Measurements from ENCODE around the gene GJC1.
A peak's percentile ranks its signal among the peaks of the same experiment; 100 is the strongest.

GJC1 gene

DNA sequence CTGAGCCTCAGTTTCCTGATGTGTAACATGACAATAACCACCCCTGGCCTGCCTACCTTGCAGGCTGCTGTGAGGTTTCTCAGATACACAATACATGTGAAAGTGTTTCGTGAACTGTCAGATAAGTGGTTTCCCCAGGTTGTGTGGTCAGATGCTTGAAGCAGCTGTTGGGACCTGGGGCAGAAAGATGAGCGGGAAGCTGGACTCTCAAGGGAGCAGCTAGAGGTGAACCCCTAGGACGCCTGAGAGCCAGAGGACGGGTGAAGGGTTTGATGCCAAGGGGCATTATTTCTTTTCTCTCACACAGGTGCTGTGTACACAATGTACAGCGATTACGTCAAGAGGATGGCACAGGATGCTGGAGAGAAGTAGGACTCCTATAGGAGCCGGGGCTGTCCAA, 19.9 kb upstream of the GJC1 start:
- Mint-ChIP-seq H3K9me3 (no peaks in the 10 kb centered on the region), H3K27ac (peak overlapping the region; percentile 87), H3K27me3 (ENCODE audit: low read depth, poor library complexity) (no peaks in the 10 kb centered on the region), H3K36me3 (ENCODE audit: low read depth) (peaks cover 49% of the 10 kb centered on the region), H3K4me1 (peaks cover 38% of the 10 kb centered on the region), H3K4me3 (no peak overlapping the region)
- no peak for DNase-seq
- TF ChIP-seq, protein P1, sequence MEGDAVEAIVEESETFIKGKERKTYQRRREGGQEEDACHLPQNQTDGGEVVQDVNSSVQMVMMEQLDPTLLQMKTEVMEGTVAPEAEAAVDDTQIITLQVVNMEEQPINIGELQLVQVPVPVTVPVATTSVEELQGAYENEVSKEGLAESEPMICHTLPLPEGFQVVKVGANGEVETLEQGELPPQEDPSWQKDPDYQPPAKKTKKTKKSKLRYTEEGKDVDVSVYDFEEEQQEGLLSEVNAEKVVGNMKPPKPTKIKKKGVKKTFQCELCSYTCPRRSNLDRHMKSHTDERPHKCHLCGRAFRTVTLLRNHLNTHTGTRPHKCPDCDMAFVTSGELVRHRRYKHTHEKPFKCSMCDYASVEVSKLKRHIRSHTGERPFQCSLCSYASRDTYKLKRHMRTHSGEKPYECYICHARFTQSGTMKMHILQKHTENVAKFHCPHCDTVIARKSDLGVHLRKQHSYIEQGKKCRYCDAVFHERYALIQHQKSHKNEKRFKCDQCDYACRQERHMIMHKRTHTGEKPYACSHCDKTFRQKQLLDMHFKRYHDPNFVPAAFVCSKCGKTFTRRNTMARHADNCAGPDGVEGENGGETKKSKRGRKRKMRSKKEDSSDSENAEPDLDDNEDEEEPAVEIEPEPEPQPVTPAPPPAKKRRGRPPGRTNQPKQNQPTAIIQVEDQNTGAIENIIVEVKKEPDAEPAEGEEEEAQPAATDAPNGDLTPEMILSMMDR (IDR thresholded peaks at IDR 0.05), result no peak

DNA sequence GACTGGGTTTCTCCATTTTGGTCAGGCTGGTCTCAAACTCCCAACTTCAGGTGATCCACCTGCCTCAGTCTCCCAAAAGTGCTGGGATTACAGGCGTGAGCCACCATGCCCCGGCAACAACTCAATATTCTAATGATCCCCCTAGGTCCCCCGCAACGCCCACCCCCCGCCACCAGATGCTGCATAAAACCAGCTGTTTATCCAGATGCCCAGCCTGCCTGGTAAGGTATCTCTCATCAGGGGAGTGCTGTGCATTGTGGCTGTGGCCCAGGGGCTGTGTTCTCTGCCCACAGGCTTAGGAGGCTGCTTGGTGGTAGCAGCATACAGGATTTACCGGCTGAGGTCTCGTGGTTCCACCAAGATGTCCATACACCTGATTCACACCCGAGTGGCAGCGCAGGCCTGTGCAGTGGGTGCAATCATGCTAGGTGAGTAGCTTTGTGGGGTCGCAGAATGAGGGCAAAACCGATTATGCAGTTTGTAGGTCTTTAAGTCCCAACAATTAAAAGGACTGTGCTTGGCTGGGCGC, 18.9 kb upstream of the GJC1 start:
- Mint-ChIP-seq H3K4me1 (peaks cover 36% of the 10 kb centered on the region), H3K4me3 (no peak overlapping the region), H3K27ac (peak overlapping the region; percentile 89), H3K9me3 (no peaks in the 10 kb centered on the region), H3K36me3 (ENCODE audit: low read depth) (peaks cover 39% of the 10 kb centered on the region), H3K27me3 (ENCODE audit: low read depth, poor library complexity) (no peaks in the 10 kb centered on the region)
- TF ChIP-seq, protein P1 (IDR thresholded peaks at IDR 0.05), result no peak
- DNase-seq, result no peak

DNA sequence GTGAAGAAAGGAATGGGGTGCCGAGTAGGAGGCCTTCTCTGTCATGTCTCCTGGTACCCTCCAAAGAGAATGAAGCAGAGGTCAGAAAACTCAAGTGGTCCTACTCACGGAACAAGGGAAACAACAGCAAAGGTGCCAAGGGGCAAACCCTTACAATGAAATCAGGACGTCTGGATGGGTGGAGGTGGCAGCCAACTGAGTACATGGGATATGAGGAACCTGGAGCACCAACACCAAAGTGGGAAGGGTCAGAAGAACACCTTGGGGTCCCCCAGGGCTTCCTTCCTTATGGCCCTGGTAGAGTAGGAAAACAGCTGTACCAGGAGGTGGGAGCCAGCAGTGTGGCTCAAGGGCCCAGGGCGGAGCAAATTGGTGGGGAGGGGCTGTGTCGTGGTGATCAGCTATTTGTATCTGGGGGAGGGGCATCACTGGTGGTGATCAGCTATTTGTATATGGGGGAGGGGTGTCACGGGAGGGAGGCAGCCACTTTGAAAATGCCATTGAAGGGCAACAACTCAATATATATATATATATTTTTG, 18.2 kb upstream of the GJC1 start:
- Mint-ChIP-seq H3K4me1 (peaks cover 33% of the 10 kb centered on the region), H3K4me3 (no peak overlapping the region), H3K27ac (no peak overlapping the region), H3K27me3 (ENCODE audit: low read depth, poor library complexity) (no peaks in the 10 kb centered on the region), H3K9me3 (no peaks in the 10 kb centered on the region), H3K36me3 (ENCODE audit: low read depth) (peaks cover 32% of the 10 kb centered on the region)
- TF ChIP-seq, protein P1 (IDR thresholded peaks at IDR 0.05), result no peak
- DNase-seq, result no peak

GRCh38 chr17:44847586-44847985, 17.5 kb upstream of the GJC1 start, which contains the start of gene HIGD1B:
HIGD1B (plus strand) TSS chr17:44847883; CDS start chr17:44848153, 270 bp downstream.
- peak within 1 kb of the TSS; percentile 76 for H3K27ac Mint-ChIP-seq
- peaks cover 26% of the 10 kb centered on the region for H3K36me3 Mint-ChIP-seq (ENCODE audit: low read depth)

GRCh38 chr17:44846206-44846605, 16.1 kb upstream of the GJC1 start:
- TF ChIP-seq, protein P1 (IDR thresholded peaks at IDR 0.05), result no peak
- Mint-ChIP-seq H3K4me1 (peaks cover 44% of the 10 kb centered on the region), H3K27ac (peak overlapping the region; percentile 76), H3K9me3 (no peaks in the 10 kb centered on the region), H3K27me3 (ENCODE audit: low read depth, poor library complexity) (no peaks in the 10 kb centered on the region), H3K36me3 (ENCODE audit: low read depth) (peaks cover 15% of the 10 kb centered on the region), H3K4me3 (no peak overlapping the region)
- no peak for DNase-seq

More at GRCh38 chr17:44847586-44847985, 17.5 kb upstream of the GJC1 start, which contains the start of gene HIGD1B:
- H3K9me3 Mint-ChIP-seq, result no peaks in the 10 kb centered on the region
- no peaks in the 10 kb centered on the region for H3K27me3 Mint-ChIP-seq (ENCODE audit: low read depth, poor library complexity)
- no peak within 1 kb of the TSS for H3K4me3 Mint-ChIP-seq
- no peak for DNase-seq
- H3K4me1 Mint-ChIP-seq, result peaks cover 41% of the 10 kb centered on the region
- TF ChIP-seq, protein P1 (IDR thresholded peaks at IDR 0.05), result no peak

DNA sequence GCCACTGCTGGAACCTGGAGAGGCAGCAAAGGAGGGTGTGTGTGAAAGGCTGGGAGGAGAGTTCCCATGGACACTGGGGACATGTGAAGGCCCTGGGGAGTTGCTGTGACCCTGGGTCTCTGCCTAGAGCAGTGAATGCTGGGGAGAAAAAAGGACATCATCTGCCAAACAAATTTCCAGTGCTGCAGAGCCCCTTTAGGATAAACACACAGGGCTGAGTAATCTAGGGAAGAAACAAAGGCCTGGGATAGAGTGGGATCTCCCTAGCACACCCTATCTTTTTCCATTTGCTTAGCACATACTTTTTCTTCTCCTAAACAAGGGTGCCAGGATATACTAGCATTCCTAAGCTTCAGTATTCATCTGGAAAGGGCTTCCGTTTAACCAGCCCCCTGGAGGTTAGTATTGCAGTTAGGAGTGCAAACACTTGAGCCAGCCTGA, 14.3 kb upstream of the GJC1 start:
- Mint-ChIP-seq H3K4me1 (peaks cover 51% of the 10 kb centered on the region), H3K27me3 (ENCODE audit: low read depth, poor library complexity) (no peaks in the 10 kb centered on the region), H3K27ac (peak overlapping the region; percentile 94), H3K9me3 (no peaks in the 10 kb centered on the region), H3K36me3 (ENCODE audit: low read depth) (no peaks in the 10 kb centered on the region), H3K4me3 (no peak overlapping the region)
- DNase-seq, result no peak
- TF ChIP-seq, protein P1 (IDR thresholded peaks at IDR 0.05), result no peak

Measured in nephron progenitor cell (in vitro differentiated cells).